HepG2 (cell line): Measurements from ENCODE around the gene TMEM200B. TPM values are rescaled to one million over a fixed set of nuclear protein-coding genes. Genes with fewer than 3 reads are reported as not detected.
A peak's percentile ranks its signal among the peaks of the same experiment; 100 is the strongest.

Source experiments
- ARID3A ChIP-seq: IDR thresholded peaks from 2 replicates; pipeline ENCODE4 v1.6.1; 2012; ENCODE audit warnings: low read depth, low read length, improper control_type of control experiment
- ATF5 ChIP-seq: sonication (generic); formaldehyde crosslinking; IDR thresholded peaks from 2 replicates; pipeline ENCODE4 v1.4.0; 2020; ENCODE audit warnings: mild to moderate bottlenecking, low read depth, missing genetic modification reagents
- BCLAF1 ChIP-seq: fragments of 450-650 bp; IDR thresholded peaks from 2 replicates; pipeline ENCODE4 v1.6.1; 2017; ENCODE audit warnings: mild to moderate bottlenecking
- CENPBD1 ChIP-seq: sonication (generic); formaldehyde crosslinking; IDR thresholded peaks from 2 replicates; pipeline ENCODE4 v1.8.0; 2022; ENCODE audit warnings: missing genetic modification reagents, low read depth, mild to moderate bottlenecking, borderline replicate concordance
- CENPX ChIP-seq: sonication (generic); formaldehyde crosslinking; IDR thresholded peaks from 2 replicates; pipeline ENCODE4 v1.9.0; 2021; ENCODE audit warnings: mild to moderate bottlenecking, missing genetic modification reagents, moderate library complexity
- DNMT1 ChIP-seq: sonication (generic); formaldehyde crosslinking; IDR thresholded peaks from 2 replicates; pipeline ENCODE4 v1.5.1; 2020; ENCODE audit warnings: mild to moderate bottlenecking, missing genetic modification reagents
- FOXK2 ChIP-seq: fragments of 450-650 bp; IDR thresholded peaks from 2 replicates; pipeline ENCODE4 v1.6.1; 2016
- GPN1 ChIP-seq: sonication (generic); formaldehyde crosslinking; IDR thresholded peaks from 2 replicates; pipeline ENCODE4 v1.5.1; 2020; ENCODE audit warnings: missing genetic modification reagents, borderline replicate concordance
- IRF1 ChIP-seq: sonication (generic); formaldehyde crosslinking; IDR thresholded peaks from 2 replicates; pipeline ENCODE4 v1.4.0; 2020; ENCODE audit warnings: low read depth, mild to moderate bottlenecking, missing genetic modification reagents
- KIAA2018 ChIP-seq: sonication (generic); formaldehyde crosslinking; IDR thresholded peaks from 2 replicates; pipeline ENCODE4 v1.5.0; 2020; ENCODE audit warnings: mild to moderate bottlenecking, missing genetic modification reagents, borderline replicate concordance
- NCOA2 ChIP-seq: sonication (generic); formaldehyde crosslinking; IDR thresholded peaks from 2 replicates; pipeline ENCODE4 v1.8.0; 2022; ENCODE audit warnings: inconsistent platforms
- ZMYM4 ChIP-seq: sonication (generic); formaldehyde crosslinking; IDR thresholded peaks from 2 replicates; pipeline ENCODE4 v1.8.1; 2023; ENCODE audit warnings: mild to moderate bottlenecking, missing genetic modification reagents
- ZNF274 ChIP-seq: sonication (generic); formaldehyde crosslinking; IDR thresholded peaks from 2 replicates; pipeline ENCODE4 v1.5.1; 2020; ENCODE audit warnings: mild to moderate bottlenecking, missing genetic modification reagents
- ZNF607 ChIP-seq: sonication (generic); formaldehyde crosslinking; IDR thresholded peaks from 2 replicates; pipeline ENCODE4 v1.5.1; 2020; ENCODE audit warnings: missing genetic modification reagents, mild to moderate bottlenecking, borderline replicate concordance
- ZNF644 ChIP-seq: IDR thresholded peaks from 2 replicates; pipeline ENCODE4 v1.6.1; 2016; ENCODE audit warnings: low read depth
- polyA plus RNA-seq, 8 experiments: library from polyadenylated mRNA; depleted of rRNA in 3 of 8; stranded (reverse) in 7 of 8; unstranded in 1 of 8; fragments of >200 nt; fragmentation: Illumina TruSeq in 4 of 8; extraction: Trizol in 4 of 8; gene quantifications; 2 replicates each; pipeline versions ENCODE4 v1.2.1 to v1.2.3, GENCODE V29; 2011 to 2016; ENCODE audit warnings: low read depth in 4 of 8, missing spikeins in 1 of 8, mixed read lengths in 1 of 8; ENCODE audit not compliant: insufficient read depth in 1 of 8
- total RNA-seq, 5 experiments: library from RNA; depleted of rRNA; stranded (reverse); fragments of >200 nt; fragmentation: Illumina TruSeq; extraction: Trizol; gene quantifications; 2 replicates each; pipeline ENCODE4 v1.2.3, GENCODE V29; 2016; ENCODE audit warnings: low read depth in 1 of 5

Gene TMEM200B
- total and polyA plus RNA-seq, 2 of the 13 experiments (the other 11 are each of a cell fraction or from before 2014, with no cell fraction given): 1.1 to 1.4 TPM

GRCh38 chr1:29105822-29106221 lies 17.9 kb downstream of the TMEM200B start (continued):
- no peak for TF ChIP-seq IRF1
- TF ChIP-seq ZNF644: peak; percentile 38; the same call in 1 of the 2 replicates
- no peak for TF ChIP-seq CENPBD1
- TF ChIP-seq ATF5 (CRISPR knock-in tag): no peak
- TF ChIP-seq KIAA2018 (CRISPR knock-in tag): no peak
- TF ChIP-seq GPN1 (CRISPR knock-in tag): no peak
- 0 out of 2 replicates have a peak, but pooled peaks have one; percentile 23 for TF ChIP-seq ZMYM4
- TF ChIP-seq ARID3A: peak; percentile 64; the same call in 1 of the 2 replicates
- TF ChIP-seq DNMT1 (CRISPR knock-in tag): no peak
- TF ChIP-seq CENPX: no peak
- no peak for TF ChIP-seq ZNF607 (CRISPR knock-in tag)
- TF ChIP-seq NCOA2 (CRISPR knock-in tag): peak; percentile 42; the same call in 1 of the 2 replicates
- TF ChIP-seq FOXK2: peak; percentile 9; the same call in 1 of the 2 replicates
- no peak for TF ChIP-seq BCLAF1
- no peak for TF ChIP-seq ZNF274 (CRISPR knock-in tag)
